Lower lobe of right lung (tissue), 2 donors: ENCODE measurements around the gene NKX2-3. TPM values are rescaled to one million over a fixed set of nuclear protein-coding genes. Genes with fewer than 3 reads are reported as not detected.

Source experiments
- ATAC-seq, 2 donors: fragments of 200-7000 bp; cut with Tn5 transposase; one replicate each; pipeline ENCODE4 v1.9.1; 2020 to 2022; ENCODE audit warnings: mild to moderate bottlenecking in 2 of 2, moderate library complexity in 2 of 2
- DNase-seq: peaks from one replicate; pipeline ENCODE4 v3.0.0-alpha.2; 2020
- H3K27ac ChIP-seq: fragments of 200-600 bp; one replicate; pipeline ENCODE4 v1.8.0; 2022
- H3K27me3 ChIP-seq: fragments of 200-600 bp; one replicate; pipeline ENCODE4 v1.8.0; 2022; ENCODE audit warnings: low read depth
- H3K36me3 ChIP-seq: fragments of 200-600 bp; one replicate; pipeline ENCODE4 v1.8.0; 2022; ENCODE audit warnings: mild to moderate bottlenecking
- H3K4me1 ChIP-seq: fragments of 200-600 bp; one replicate; pipeline ENCODE4 v1.8.0; 2022
- H3K4me3 ChIP-seq: fragments of 200-600 bp; one replicate; pipeline ENCODE4 v1.8.0; 2022; ENCODE audit warnings: mild to moderate bottlenecking
- H3K9me3 ChIP-seq: fragments of 200-600 bp; one replicate; pipeline ENCODE4 v1.8.0; 2022
- CTCF ChIP-seq: fragments of 200-600 bp; IDR thresholded peaks from one replicate; pipeline ENCODE4 v1.8.0; 2022; ENCODE audit warnings: antibody characterized with exemption, mild to moderate bottlenecking
- intact Hi-C: fragments of 100-400 bp; cut with DNase I; formaldehyde crosslinking; loops from one replicate; pipeline ENCODE4 v1.11.0; 2022
- total RNA-seq: library from RNA; stranded (reverse); fragmentation: NEBNext Ultra II Directional; extraction: Animal tissue kit (Norgen Biotek cat#: 25700); gene quantifications from one replicate; pipeline ENCODE4 v1.2.1, GENCODE V29; 2021
- donor health status: DM: no; HTN: yes; CAD: no; lungs with severe emphysema.

NKX2-3 gene
- total RNA-seq, 1 donor from 2014 or later = not detected

GRCh38 chr10:99537989-99538917 lies 5.5 kb downstream of the NKX2-3 start:
- DNase-seq (no peak), ATAC-seq (no peak)
- intact Hi-C loops = no loop called here
- TF ChIP-seq CTCF = no peak
- H3K9me3 ChIP-seq = no peaks in the 10 kb centered on the region
- no peak overlapping the region for H3K4me3 ChIP-seq
- peaks cover 98% of the 10 kb centered on the region for H3K27me3 ChIP-seq
- peaks cover 32% of the 10 kb centered on the region for H3K4me1 ChIP-seq
- H3K27ac ChIP-seq = no peak overlapping the region
- H3K36me3 ChIP-seq = no peaks in the 10 kb centered on the region

- peaks cover 92% of the 10 kb centered on the region for H3K27me3 ChIP-seq
- no peak for ATAC-seq
- intact Hi-C loops = no loop called here
Measured at GRCh38 chr10:99539120-99539519, 6.4 kb downstream of the NKX2-3 start.

GRCh38 chr10:99539820-99540219 lies 7.1 kb downstream of the NKX2-3 start:
- H3K4me3 ChIP-seq = no peak overlapping the region
- H3K36me3 ChIP-seq = no peaks in the 10 kb centered on the region
- H3K27me3 ChIP-seq = peaks cover 92% of the 10 kb centered on the region
- H3K4me1 ChIP-seq = peaks cover 24% of the 10 kb centered on the region
- H3K27ac ChIP-seq = no peak overlapping the region
- no peaks in the 10 kb centered on the region for H3K9me3 ChIP-seq
- intact Hi-C loops = no loop called here
- ATAC-seq (no peak), DNase-seq (no peak)
- no peak for TF ChIP-seq CTCF

More at GRCh38 chr10:99539120-99539519, 6.4 kb downstream of the NKX2-3 start:
- Histone ChIP-seq H3K4me1 (peaks cover 29% of the 10 kb centered on the region), H3K9me3 (no peaks in the 10 kb centered on the region), H3K4me3 (no peak overlapping the region), H3K27ac (no peak overlapping the region), H3K36me3 (no peaks in the 10 kb centered on the region)
- TF ChIP-seq CTCF = no peak
- DNase-seq = no peak

- Histone ChIP-seq H3K27ac (no peak overlapping the region), H3K27me3 (peaks cover 92% of the 10 kb centered on the region), H3K9me3 (no peaks in the 10 kb centered on the region), H3K36me3 (no peaks in the 10 kb centered on the region), H3K4me3 (peak overlapping the region; percentile 27), H3K4me1 (peaks cover 21% of the 10 kb centered on the region)
- no peak for TF ChIP-seq CTCF
- intact Hi-C loops = no loop called here
- ATAC-seq (no peak), DNase-seq (no peak)
Measured at GRCh38 chr10:99540306-99540656, 7.5 kb downstream of the NKX2-3 start.

- ATAC-seq (peak; percentile 85 to 87), DNase-seq (no peak)
- H3K36me3 ChIP-seq = no peaks in the 10 kb centered on the region
- intact Hi-C loops = no loop called here
- TF ChIP-seq CTCF = no peak
- H3K4me3 ChIP-seq = peak overlapping the region; percentile 27
- H3K9me3 ChIP-seq = no peaks in the 10 kb centered on the region
- H3K27me3 ChIP-seq = peaks cover 90% of the 10 kb centered on the region
- peaks cover 16% of the 10 kb centered on the region for H3K4me1 ChIP-seq
- no peak overlapping the region for H3K27ac ChIP-seq
Measured at GRCh38 chr10:99540657-99541531, 8.2 kb downstream of the NKX2-3 start.
